ENCODE results near the gene RNASE8.

The RNASE8 gene

GRCh38 chr14:21071225-21072030 is 13.8 kb downstream of the RNASE8 start:
- in situ Hi-C loops (cut with HindIII; ENCODE audit: low sequenced_read_pairs) = no loop called here

- in situ Hi-C loops (cut with HindIII; ENCODE audit: low sequenced_read_pairs) = no loop called here
Measured at GRCh38 chr14:21072031-21072473, 14.4 kb downstream of the RNASE8 start.

GRCh38 chr14:21072781-21073339 is 15.2 kb downstream of the RNASE8 start:
- in situ Hi-C loops (cut with HindIII; ENCODE audit: low sequenced_read_pairs) = no loop called here

- in situ Hi-C loops (cut with HindIII; ENCODE audit: low sequenced_read_pairs) = no loop called here
Measured at GRCh38 chr14:21073921-21074320, 16.3 kb downstream of the RNASE8 start.

- in situ Hi-C loops (cut with HindIII; ENCODE audit: low sequenced_read_pairs) = no loop called here
Measured at GRCh38 chr14:21074398-21075272, 17.0 kb downstream of the RNASE8 start.

GRCh38 chr14:21075719-21076437 is 18.3 kb downstream of the RNASE8 start:
- in situ Hi-C loops (cut with HindIII; ENCODE audit: low sequenced_read_pairs) = no loop called here

- in situ Hi-C loops (cut with HindIII; ENCODE audit: low sequenced_read_pairs) = no loop called here
Measured at GRCh38 chr14:21077672-21078071, 20.1 kb downstream of the RNASE8 start.

- in situ Hi-C loops (cut with HindIII; ENCODE audit: low sequenced_read_pairs) = no loop called here
Measured at GRCh38 chr14:21078287-21078686, 20.7 kb downstream of the RNASE8 start.

- in situ Hi-C loops (cut with HindIII; ENCODE audit: low sequenced_read_pairs) = no loop called here
Measured at GRCh38 chr14:21078726-21079125, 21.1 kb downstream of the RNASE8 start.

GRCh38 chr14:21081521-21082142 is 24.0 kb downstream of the RNASE8 start:
- in situ Hi-C loops (cut with HindIII; ENCODE audit: low sequenced_read_pairs) = no loop called here

- in situ Hi-C loops (cut with HindIII; ENCODE audit: low sequenced_read_pairs) = no loop called here
Measured at GRCh38 chr14:21083565-21084325, 26.1 kb downstream of the RNASE8 start.

GRCh38 chr14:21084396-21084795 is 26.8 kb downstream of the RNASE8 start:
- in situ Hi-C loops (cut with HindIII; ENCODE audit: low sequenced_read_pairs) = no loop called here

GRCh38 chr14:21084998-21085853 is 27.6 kb downstream of the RNASE8 start:
- in situ Hi-C loops (cut with HindIII; ENCODE audit: low sequenced_read_pairs) = no loop called here

- in situ Hi-C loops (cut with HindIII; ENCODE audit: low sequenced_read_pairs) = no loop called here
Measured at GRCh38 chr14:21086908-21087293, 29.3 kb downstream of the RNASE8 start.

GRCh38 chr14:21087294-21088091 is 29.9 kb downstream of the RNASE8 start:
- in situ Hi-C loops (cut with HindIII; ENCODE audit: low sequenced_read_pairs) = no loop called here

GRCh38 chr14:21088687-21089086 is 31.1 kb downstream of the RNASE8 start:
- in situ Hi-C loops (cut with HindIII; ENCODE audit: low sequenced_read_pairs) = no loop called here

- in situ Hi-C loops (cut with HindIII; ENCODE audit: low sequenced_read_pairs) = no loop called here
Measured at GRCh38 chr14:21089271-21089670, 31.6 kb downstream of the RNASE8 start.

- in situ Hi-C loops (cut with HindIII; ENCODE audit: low sequenced_read_pairs) = no loop called here
Measured at GRCh38 chr14:21089877-21090193, 32.2 kb downstream of the RNASE8 start.
